Kidney (tissue), 14 donors: ENCODE data around the gene EIF4G3. TPM values are rescaled to one million over a fixed set of nuclear protein-coding genes. Genes with fewer than 3 reads are reported as not detected.

Source experiments
- DNase-seq, 5 donors: peaks; one replicate each; pipeline ENCODE4 v3.0.0-alpha.2; 2013 to 2020
- FAIRE-seq: peaks from 2 replicates; lab custom pipeline; 2012; peaks lifted over from hg19 to GRCh38; lab: Jason Lieb, UNC
- H3K27ac ChIP-seq, 2 donors: one replicate each; pipeline ENCODE4 v1.7.0; 2013; ENCODE audit warnings: low read depth in 2 of 2, low read length in 2 of 2, inconsistent platforms in 1 of 2
- H3K27me3 ChIP-seq: one replicate; pipeline ENCODE4 v1.7.1; 2013; ENCODE audit warnings: low read length, inconsistent platforms; ENCODE audit not compliant: control insufficient read depth, insufficient read depth
- H3K36me3 ChIP-seq, 3 donors: one replicate each; pipeline versions ENCODE4 v1.7.0 to v1.7.1; 2013; ENCODE audit warnings: low read length in 3 of 3, control low read depth in 1 of 3, inconsistent platforms in 1 of 3; ENCODE audit not compliant: insufficient read depth in 3 of 3, control insufficient read depth in 2 of 3
- H3K4me1 ChIP-seq, 3 donors: one replicate each; pipeline versions ENCODE4 v1.7.0 to v1.7.1; 2013; ENCODE audit warnings: low read length in 3 of 3, inconsistent platforms in 1 of 3, low read depth in 1 of 3; ENCODE audit not compliant: control insufficient read depth in 2 of 3, insufficient read depth in 2 of 3
- H3K4me3 ChIP-seq, 3 donors: one replicate each; pipeline versions ENCODE4 v1.7.0 to v1.8.1; 2013; ENCODE audit warnings: low read length in 3 of 3, control low read depth in 1 of 3, inconsistent platforms in 1 of 3
- H3K9ac ChIP-seq, 3 donors: one replicate each; pipeline versions ENCODE4 v1.7.0 to v1.7.1; 2013; ENCODE audit warnings: low read length in 3 of 3, control low read depth in 1 of 3, inconsistent platforms in 1 of 3
- H3K9me3 ChIP-seq, 3 donors: one replicate each; pipeline versions ENCODE4 v1.7.0 to v1.7.1; 2013; ENCODE audit warnings: low read length in 3 of 3, control low read depth in 1 of 3, inconsistent platforms in 1 of 3; ENCODE audit not compliant: control insufficient read depth in 2 of 3, insufficient read depth in 1 of 3
- CTCF ChIP-seq: IDR thresholded peaks from 3 replicates; pipeline ENCODE4 v1.5.1; 2012; ENCODE audit warnings: mild to moderate bottlenecking, moderate library complexity, borderline replicate concordance; ENCODE audit not compliant: insufficient read depth; ENCODE audit errors: extremely low read depth
- intact Hi-C: fragments of 100-400 bp; cut with DNase I; formaldehyde crosslinking; loops from one replicate; pipeline ENCODE4 v1.11.1; 2022
- polyA plus RNA-seq: library from polyadenylated mRNA; stranded (reverse); fragments of 350-450 nt; fragmentation: Illumina TruSeq; extraction: RNeasy Lipid Tissue Mini Kit (QIAGEN cat#74804); gene quantifications from one replicate; pipeline ENCODE4 v1.2.3, GENCODE V29; 2014; ENCODE audit warnings: low read depth, low replicate concordance; ENCODE audit not compliant: insufficient read depth
- total RNA-seq: library from RNA; stranded (reverse); fragmentation: NEBNext Ultra II Directional; extraction: Animal tissue kit (Norgen Biotek cat#: 25700); gene quantifications from one replicate; pipeline ENCODE4 v1.2.1, GENCODE V29; 2021
- donor health status: control.
- donor health status: control.
- donor health status: control.
- donor health status: control.
- donor health status: control.
- donor health status: DM: yes; HTN: yes; CAD: no.
- donor health status: Normal renal cell carcinoma (clear cell type).

Gene EIF4G3
- total and polyA plus RNA-seq, 2 donors from 2014 or later, result 14.8 to 61.6 TPM

- Histone ChIP-seq H3K4me1 (peaks cover 0 to 3% (median 0%) of the 10 kb centered on the region in 3 donors), H3K9ac (no peak overlapping the region), H3K27me3 (no peaks in the 10 kb centered on the region), H3K9me3 (no peaks in the 10 kb centered on the region), H3K27ac (no peak overlapping the region), H3K36me3 (peaks cover 0 to 3% (median 0%) of the 10 kb centered on the region in 3 donors), H3K4me3 (no peak overlapping the region)
- intact Hi-C loops, result no loop called here
- no peak for DNase-seq
- no peak for FAIRE-seq
- TF ChIP-seq CTCF, result no peak
These were observed 70.5 kb downstream of the EIF4G3 start for GRCh38 chr1:21106238-21106637.

- FAIRE-seq (no peak), DNase-seq (no peak)
- Histone ChIP-seq H3K36me3 (peaks cover 0 to 3% (median 0%) of the 10 kb centered on the region in 3 donors), H3K9ac (no peak overlapping the region), H3K4me1 (no peaks in the 10 kb centered on the region), H3K27me3 (no peaks in the 10 kb centered on the region), H3K4me3 (no peak overlapping the region), H3K9me3 (no peaks in the 10 kb centered on the region), H3K27ac (no peak overlapping the region)
- intact Hi-C loops, result no loop called here
- TF ChIP-seq CTCF, result no peak
These were observed 70.9 kb downstream of the EIF4G3 start for GRCh38 chr1:21105807-21106206.

GRCh38 chr1:21104683-21105082 lies 72.0 kb downstream of the EIF4G3 start:
- Histone ChIP-seq H3K9me3 (no peaks in the 10 kb centered on the region), H3K27ac (no peak overlapping the region), H3K9ac (no peak overlapping the region), H3K4me1 (no peaks in the 10 kb centered on the region), H3K27me3 (no peaks in the 10 kb centered on the region), H3K36me3 (peaks cover 0 to 3% (median 0%) of the 10 kb centered on the region in 3 donors), H3K4me3 (no peak overlapping the region)
- intact Hi-C loops, result no loop called here
- TF ChIP-seq CTCF, result no peak
- FAIRE-seq (no peak), DNase-seq (no peak)

GRCh38 chr1:21100481-21100921 lies 76.2 kb downstream of the EIF4G3 start:
- DNase-seq (no peak), FAIRE-seq (no peak)
- Histone ChIP-seq H3K4me1 (no peaks in the 10 kb centered on the region), H3K36me3 (peaks cover 0 to 3% (median 0%) of the 10 kb centered on the region in 3 donors), H3K27ac (no peak overlapping the region), H3K9ac (no peak overlapping the region), H3K27me3 (no peaks in the 10 kb centered on the region), H3K4me3 (no peak overlapping the region), H3K9me3 (no peaks in the 10 kb centered on the region)
- no peak for TF ChIP-seq CTCF
- intact Hi-C loops, result no loop called here
